Osteoblast (primary cell): ENCODE measurements around the gene AJUBA. TPM values are rescaled to one million over a fixed set of nuclear protein-coding genes. Genes with fewer than 3 reads are reported as not detected.
"Not testable (repeated sequence)": the region's sequence is repeated elsewhere in the genome, so short reads cannot be mapped to it uniquely, and the experiment has no call there.

ENCODE experiments used
- DNase-seq: peaks from one replicate; pipeline ENCODE4 v3.0.0; 2011; ENCODE audit warnings: low spot score, mixed read lengths; ENCODE audit not compliant: insufficient read length; ENCODE audit errors: missing footprints
- H2AFZ ChIP-seq: 2 replicates; pipeline ENCODE4 v1.6.0; 2011; ENCODE audit warnings: mild to moderate bottlenecking, low read length
- H3K27ac ChIP-seq: 2 replicates; pipeline ENCODE4 v1.5.1; 2011; ENCODE audit warnings: mild to moderate bottlenecking, low read depth, low read length, moderate library complexity
- H3K27me3 ChIP-seq: 2 replicates; pipeline ENCODE4 v1.6.0; 2012; ENCODE audit warnings: mild to moderate bottlenecking, control low read depth, inconsistent platforms, low read length, moderate library complexity; ENCODE audit not compliant: insufficient read depth
- H3K36me3 ChIP-seq: 2 replicates; pipeline ENCODE4 v1.5.1; 2011; ENCODE audit warnings: mild to moderate bottlenecking, low read length, control low read depth, moderate library complexity; ENCODE audit not compliant: insufficient read depth
- H3K4me1 ChIP-seq: 2 replicates; pipeline ENCODE4 v1.5.1; 2011; ENCODE audit warnings: mild to moderate bottlenecking, low read length, control low read depth, moderate library complexity; ENCODE audit not compliant: insufficient read depth
- H3K4me2 ChIP-seq: 2 replicates; pipeline ENCODE4 v1.6.0; 2011; ENCODE audit warnings: mild to moderate bottlenecking, low read length; ENCODE audit not compliant: insufficient read depth
- H3K4me3 ChIP-seq: fragments of 200-600 bp; sonication (generic); 3 replicates; pipeline ENCODE4 v1.5.1; 2012; ENCODE audit warnings: mild to moderate bottlenecking, low read length, inconsistent platforms; ENCODE audit not compliant: insufficient read depth
- H3K79me2 ChIP-seq: 2 replicates; pipeline ENCODE4 v1.6.0; 2012; ENCODE audit warnings: mild to moderate bottlenecking, low read length, control low read depth, inconsistent platforms; ENCODE audit not compliant: insufficient read depth
- H3K9me3 ChIP-seq: 2 replicates; pipeline ENCODE4 v1.5.1; 2011; ENCODE audit warnings: low read depth, low read length, control low read depth
- H4K20me1 ChIP-seq: 2 replicates; pipeline ENCODE4 v1.6.0; 2012; ENCODE audit warnings: mild to moderate bottlenecking, low read length, control low read depth; ENCODE audit not compliant: insufficient read depth
- CTCF ChIP-seq: IDR thresholded peaks from 2 replicates; pipeline ENCODE4 v1.5.1; 2011; ENCODE audit warnings: mild to moderate bottlenecking, low read depth, low read length, moderate library complexity; ENCODE audit errors: extremely low read depth
- total RNA-seq: library from RNA; depleted of rRNA; stranded (reverse); fragments of >200 nt; gene quantifications from 2 replicates; pipeline ENCODE4 v1.2.3, GENCODE V29; 2012

AJUBA gene
- total RNA-seq, 1 donor = 74.9 TPM

- Histone ChIP-seq H3K9me3 (no peaks in the 10 kb centered on the region), H3K4me2 (no peak overlapping the region), H2AFZ (no peak overlapping the region), H4K20me1 (peaks cover 19% of the 10 kb centered on the region), H3K27me3 (no peaks in the 10 kb centered on the region), H3K4me3 (no peak overlapping the region), H3K36me3 (peaks cover 61% of the 10 kb centered on the region), H3K79me2 (peaks cover 19% of the 10 kb centered on the region), H3K27ac (no peak overlapping the region), H3K4me1 (peaks cover 23% of the 10 kb centered on the region)
- no peak for DNase-seq
- TF ChIP-seq CTCF = no peak
These were observed 9.9 kb downstream of the AJUBA start for GRCh38 chr14:22972313-22972930.

DNA sequence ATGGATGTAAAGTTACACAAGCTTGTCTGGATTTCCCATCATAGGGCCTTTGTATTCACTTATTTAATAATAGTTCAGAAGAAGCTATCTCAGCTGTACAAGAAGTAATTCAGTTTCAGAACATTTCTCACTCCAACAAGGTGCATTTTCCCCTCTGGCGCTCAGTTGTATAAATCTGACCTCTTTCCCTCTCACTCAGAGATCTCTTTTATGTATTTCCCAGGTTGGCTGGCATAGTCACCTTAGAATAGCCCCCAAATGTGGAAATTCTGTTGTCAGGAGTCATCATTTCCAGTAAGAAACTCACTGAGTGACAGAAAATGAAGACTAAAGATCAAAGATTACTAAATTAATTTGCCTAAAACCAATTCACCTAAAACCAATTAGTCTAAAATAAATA, 11.2 kb downstream of the AJUBA start:
- peaks cover 9% of the 10 kb centered on the region for H3K79me2 ChIP-seq
- H3K36me3 ChIP-seq = peaks cover 54% of the 10 kb centered on the region
- DNase-seq = no peak

DNA sequence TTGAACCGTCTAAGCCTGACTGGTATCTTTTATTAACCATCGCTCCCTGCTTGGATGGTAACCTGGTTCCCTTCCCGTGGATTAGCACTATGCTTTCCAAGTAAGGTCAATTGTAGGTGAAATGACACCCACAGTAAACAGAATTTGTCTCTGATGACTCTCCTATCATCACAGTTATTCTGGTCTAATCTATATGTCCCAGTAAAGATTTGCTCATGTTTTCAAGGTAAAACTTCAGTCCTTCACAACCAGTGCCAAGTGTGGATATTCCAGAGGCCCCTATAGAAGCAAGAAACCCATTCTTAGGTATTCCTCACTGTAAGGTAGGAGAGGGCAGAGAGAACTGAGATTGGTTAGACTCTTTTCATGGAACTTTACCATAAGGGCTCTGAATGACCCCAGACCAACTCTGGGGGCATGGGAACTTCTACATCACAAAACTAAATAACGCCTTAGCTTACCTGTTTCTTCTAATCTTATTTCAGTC, 15.5 kb downstream of the AJUBA start:
- H3K27me3 ChIP-seq = no peaks in the 10 kb centered on the region
- H3K79me2 ChIP-seq = no peaks in the 10 kb centered on the region
- TF ChIP-seq CTCF = no peak
- peaks cover 16% of the 10 kb centered on the region for H3K36me3 ChIP-seq
- DNase-seq = no peak
- no peak overlapping the region for H3K4me2 ChIP-seq
- H4K20me1 ChIP-seq = no peaks in the 10 kb centered on the region
- no peaks in the 10 kb centered on the region for H3K4me1 ChIP-seq
- no peak overlapping the region for H2AFZ ChIP-seq
- no peak overlapping the region for H3K4me3 ChIP-seq
- no peak overlapping the region for H3K27ac ChIP-seq
- no peaks in the 10 kb centered on the region for H3K9me3 ChIP-seq

More for the DNA sequence above, 11.2 kb downstream of the AJUBA start:
- no peak overlapping the region for H3K4me3 ChIP-seq
- no peak overlapping the region for H3K27ac ChIP-seq
- TF ChIP-seq CTCF = no peak
- H3K9me3 ChIP-seq = no peaks in the 10 kb centered on the region
- H3K4me1 ChIP-seq = peaks cover 10% of the 10 kb centered on the region
- H4K20me1 ChIP-seq = peaks cover 16% of the 10 kb centered on the region
- no peak overlapping the region for H2AFZ ChIP-seq
- no peak overlapping the region for H3K4me2 ChIP-seq
- H3K27me3 ChIP-seq = no peaks in the 10 kb centered on the region

GRCh38 chr14:22965916-22966782, 16.2 kb downstream of the AJUBA start:
- H3K27ac ChIP-seq, H3K79me2 ChIP-seq, H3K4me2 ChIP-seq, H3K4me1 ChIP-seq, DNase-seq, H3K4me3 ChIP-seq, H2AFZ ChIP-seq, H3K27me3 ChIP-seq, H4K20me1 ChIP-seq, H3K9me3 ChIP-seq, H3K36me3 ChIP-seq: not testable (repeated sequence)
